Heart left ventricle (tissue), 16 donors: ENCODE measurements around the gene ATRN. TPM values are rescaled to one million over a fixed set of nuclear protein-coding genes. Genes with fewer than 3 reads are reported as not detected.

Experiments used
- ATAC-seq, 4 donors: fragments of 200-7000 bp; cut with Tn5 transposase; one replicate each; pipeline ENCODE4 v1.9.1; 2020 to 2022; ENCODE audit warnings: moderate library complexity in 4 of 4, mild to moderate bottlenecking in 3 of 4, moderate number of reproducible peaks in 1 of 4
- DNase-seq, 5 donors: peaks; one replicate each; pipeline ENCODE4 v3.0.0-alpha.2; 2020
- H3K27ac ChIP-seq, 12 donors: fragments of 200-600 bp; sonication (generic) in 4 of 12; one replicate each; pipeline versions ENCODE4 v1.5.0 to v1.8.0; 2016 to 2022; ENCODE audit warnings: mild to moderate bottlenecking in 2 of 12
- H3K27me3 ChIP-seq, 9 donors: fragments of 200-600 bp; sonication (generic) in 2 of 9; one replicate each; pipeline versions ENCODE4 v1.5.1 to v1.8.0; 2016 to 2022; ENCODE audit warnings: mild to moderate bottlenecking in 3 of 9
- H3K36me3 ChIP-seq, 9 donors: fragments of 200-600 bp; sonication (generic) in 2 of 9; one replicate each; pipeline versions ENCODE4 v1.5.0 to v1.8.0; 2018 to 2022; ENCODE audit warnings: mild to moderate bottlenecking in 2 of 9
- H3K4me1 ChIP-seq, 12 donors: fragments of 200-600 bp; sonication (generic) in 4 of 12; one replicate each; pipeline versions ENCODE4 v1.5.0 to v1.8.0; 2016 to 2022; ENCODE audit warnings: mild to moderate bottlenecking in 3 of 12
- H3K4me3 ChIP-seq, 12 donors: fragments of 200-600 bp; sonication (generic) in 4 of 12; one replicate each; pipeline versions ENCODE4 v1.5.0 to v1.8.0; 2017 to 2022; ENCODE audit warnings: mild to moderate bottlenecking in 9 of 12, moderate library complexity in 4 of 12
- H3K9me3 ChIP-seq, 12 donors: fragments of 200-600 bp; sonication (generic) in 4 of 12; one replicate each; pipeline versions ENCODE4 v1.5.0 to v1.8.0; 2016 to 2022; ENCODE audit warnings: mild to moderate bottlenecking in 1 of 12
- CTCF ChIP-seq, 12 donors: fragments of 200-600 bp; sonication (generic) in 4 of 12; IDR thresholded peaks; one replicate each; pipeline versions ENCODE4 v1.5.0 to v1.8.0; 2018 to 2022; ENCODE audit warnings: antibody characterized with exemption in 12 of 12, mild to moderate bottlenecking in 5 of 12
- POLR2A ChIP-seq, 2 donors: fragments of 450-650 bp; IDR thresholded peaks; one replicate each; pipeline ENCODE4 v1.6.1; 2017; ENCODE audit warnings: antibody characterized with exemption in 2 of 2, mild to moderate bottlenecking in 2 of 2, moderate library complexity in 2 of 2
- WGBS, 4 donors: extraction: QIAGEN DNeasy Blood & Tissue Kit in 2 of 4; methylation state at CpG; one replicate each; pipeline versions ENCODE4 v1.1.5 to v1.1.7; 2013 to 2018; 5-methylcytosine and 5-hydroxymethylcytosine counted together
- intact Hi-C, 10 donors: fragments of 100-400 bp; cut with DNase I; formaldehyde crosslinking; loops; one replicate each; pipeline versions ENCODE4 v1.11.1 to v1.14.2; 2022
- polyA plus RNA-seq, 2 donors: library from polyadenylated mRNA; stranded (reverse); fragments of 200-250 nt; gene quantifications; one replicate each; pipeline ENCODE4 v1.2.3, GENCODE V29; 2013
- total RNA-seq, 9 donors: library from RNA; depleted of rRNA in 2 of 9; stranded (reverse); fragments of >200 nt in 2 of 9; fragmentation: NEBNext Ultra II Directional in 3 of 9; extraction: Animal tissue kit (Norgen Biotek cat#: 25700) in 3 of 9; gene quantifications; one replicate each; pipeline versions ENCODE4 v1.1.0 to v1.2.4, GENCODE V29; 2016 to 2023
- donor health status: ischemic (EF 13 %, LVEDD 7.1; RV severe dilation, severe dysfunction).
- donor health status: healthy with polysubstance abuse.
- donor health status: DM: no; HTN: yes; CAD: no.
- donor health status: DM: no; HTN: no; CAD: no.
- donor health status: ischemic (EF 25% LVEDD 6.9; RV normal size, moderate dysfunction).
- donor health status: ischemic (EF 25% LVEDD 5.7; RV mildly dilated, moderate dysfunction).
- donor health status: healthy.
- donor health status: DM: yes; HTN: yes; CAD: no.
- donor health status: ischemic (EF 35%, LVEDD 5.7; RV mildly dilated, moderate dysfunction).
- donor health status: nonischemic (EF 11% LVEDD 7.7; RV severe dilation, severe dysfunction).
- donor health status: DM: yes; HTN: yes; CAD: no.
- donor health status: PGD.
- donor health status: ischemic (EF 29% LVEDD 5.4; RV normal size, mild dysfunction).
- donor health status: nonischemic (EF 23%, LVEDD 6.1; RV moderate dilation, normal function).

Gene ATRN
- total and polyA plus RNA-seq, 11 donors: 4.8 to 44.7 (median 32.6) TPM

- WGBS, 4 donors: 5 to 17% (median 8%) methylated on average over 29 to 65 of the region's 65 CpGs
- Histone ChIP-seq H3K9me3 (no peaks in the 10 kb centered on the region), H3K27me3 (peaks cover 0 to 29% (median 14%) of the 10 kb centered on the region in 9 donors), H3K27ac (peak within 1 kb of the TSS in 11 of 12 donors; percentile 20 to 92 (median 61)), H3K4me1 (peaks cover 0 to 59% (median 27%) of the 10 kb centered on the region in 12 donors), H3K4me3 (peak within 1 kb of the TSS; percentile 36 to 71 (median 56)), H3K36me3 (no peaks in the 10 kb centered on the region)
- DNase-seq: peak in 3 of 5 donors; percentile 47 to 75 (median 52)
- intact Hi-C loops: no loop called here
- peak in 3 of 4 donors; percentile 3 to 42 (median 29) for ATAC-seq
- TF ChIP-seq CTCF (IDR thresholded peaks at IDR 0.05): no peak
Observed at GRCh38 chr20:3681931-3682781, 211.3 kb downstream of the ATRN start, which contains the start of gene ADAM33. ADAM33 (minus strand) TSS chr20:3682010; CDS start chr20:3682004, 6 bp downstream.

- Histone ChIP-seq H3K4me3 (no peak overlapping the region), H3K36me3 (no peaks in the 10 kb centered on the region), H3K27ac (peak overlapping the region in 1 of 12 donors; percentile 42), H3K27me3 (peaks cover 0 to 28% (median 14%) of the 10 kb centered on the region in 9 donors), H3K9me3 (no peaks in the 10 kb centered on the region), H3K4me1 (peaks cover 0 to 34% (median 19%) of the 10 kb centered on the region in 12 donors)
- DNase-seq (no peak), ATAC-seq (no peak)
- TF ChIP-seq POLR2A (IDR thresholded peaks at IDR 0.05): no peak
- no peak for TF ChIP-seq CTCF (IDR thresholded peaks at IDR 0.05)
- intact Hi-C loops: no loop called here
- 73 to 85% (median 75%) methylated on average over 7 of the region's 7 CpGs for WGBS, 4 donors
Observed at GRCh38 chr20:3685341-3685740, 214.5 kb downstream of the ATRN start.

- peaks cover 0 to 9% (median 0%) of the 10 kb centered on the region in 9 donors for H3K36me3 ChIP-seq
- no peak for TF ChIP-seq POLR2A (IDR thresholded peaks at IDR 0.05)
- no peak for TF ChIP-seq CTCF (IDR thresholded peaks at IDR 0.05)
- intact Hi-C loops: no loop called here
- DNase-seq: no peak
- no peak for ATAC-seq
- no peak overlapping the region for H3K4me3 ChIP-seq
- H3K27ac ChIP-seq: peak overlapping the region in 9 of 12 donors; percentile 34 to 78 (median 52)
- H3K27me3 ChIP-seq: peaks cover 0 to 17% (median 11%) of the 10 kb centered on the region in 9 donors
- H3K4me1 ChIP-seq: peaks cover 0 to 24% (median 16%) of the 10 kb centered on the region in 12 donors
- no peaks in the 10 kb centered on the region for H3K9me3 ChIP-seq
- WGBS, 4 donors: 61 to 78% (median 67%) methylated on average over 7 of the region's 7 CpGs
Observed at GRCh38 chr20:3686421-3686820, 215.6 kb downstream of the ATRN start.

- peak in 2 of 12 donors; percentile 7 to 19 for TF ChIP-seq CTCF (IDR thresholded peaks at IDR 0.05)
- no peak for TF ChIP-seq POLR2A (IDR thresholded peaks at IDR 0.05)
- H3K36me3 ChIP-seq: peaks cover 0 to 14% (median 0%) of the 10 kb centered on the region in 9 donors
- intact Hi-C loops: no loop called here
- H3K9me3 ChIP-seq: no peaks in the 10 kb centered on the region
- H3K4me3 ChIP-seq: no peak overlapping the region
- 20 to 35% (median 25%) methylated on average over 9 of the region's 9 CpGs for WGBS, 4 donors
- peak; percentile 85 to 92 (median 90) for ATAC-seq
- peak; percentile 78 to 89 (median 85) for DNase-seq
- peaks cover 0 to 12% (median 6%) of the 10 kb centered on the region in 9 donors for H3K27me3 ChIP-seq
- peaks cover 0 to 21% (median 15%) of the 10 kb centered on the region in 12 donors for H3K4me1 ChIP-seq
- H3K27ac ChIP-seq: peak overlapping the region in 9 of 12 donors; percentile 28 to 84 (median 59)
Observed at GRCh38 chr20:3686867-3687321, 216.1 kb downstream of the ATRN start.
